T-helper 1 cell (primary cell): ENCODE data around the gene HLA-A.
"Not testable (repeated sequence)": the region's sequence is repeated elsewhere in the genome, so short reads cannot be mapped to it uniquely, and the experiment has no call there.

Experiments used
- DNase-seq, 5 donors: peaks; one replicate each; pipeline ENCODE4 v3.0.0-alpha.2; 2012 to 2020

The HLA-A gene

GRCh38 chr6:29963697-29964096 is 21.4 kb downstream of the HLA-A start:
- DNase-seq = not testable (repeated sequence)

DNA sequence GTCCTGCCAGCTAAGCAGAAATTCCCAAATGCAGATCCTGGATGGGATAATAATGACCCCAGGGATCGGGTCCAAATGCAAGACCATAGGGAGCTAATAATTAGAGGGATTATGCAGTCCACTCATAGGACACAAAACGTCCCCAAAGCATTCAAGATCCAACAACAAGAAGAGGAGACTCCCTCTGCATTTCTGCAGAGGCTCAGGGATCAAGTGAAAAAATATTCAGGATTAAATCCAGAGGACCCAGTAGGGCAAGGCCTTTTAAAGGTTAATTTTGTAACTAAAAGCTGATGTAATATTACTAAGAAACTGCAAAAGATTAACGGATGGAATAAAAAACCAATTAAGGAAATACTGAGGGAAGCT is 22.2 kb downstream of the HLA-A start:
- DNase-seq = no peak

DNA sequence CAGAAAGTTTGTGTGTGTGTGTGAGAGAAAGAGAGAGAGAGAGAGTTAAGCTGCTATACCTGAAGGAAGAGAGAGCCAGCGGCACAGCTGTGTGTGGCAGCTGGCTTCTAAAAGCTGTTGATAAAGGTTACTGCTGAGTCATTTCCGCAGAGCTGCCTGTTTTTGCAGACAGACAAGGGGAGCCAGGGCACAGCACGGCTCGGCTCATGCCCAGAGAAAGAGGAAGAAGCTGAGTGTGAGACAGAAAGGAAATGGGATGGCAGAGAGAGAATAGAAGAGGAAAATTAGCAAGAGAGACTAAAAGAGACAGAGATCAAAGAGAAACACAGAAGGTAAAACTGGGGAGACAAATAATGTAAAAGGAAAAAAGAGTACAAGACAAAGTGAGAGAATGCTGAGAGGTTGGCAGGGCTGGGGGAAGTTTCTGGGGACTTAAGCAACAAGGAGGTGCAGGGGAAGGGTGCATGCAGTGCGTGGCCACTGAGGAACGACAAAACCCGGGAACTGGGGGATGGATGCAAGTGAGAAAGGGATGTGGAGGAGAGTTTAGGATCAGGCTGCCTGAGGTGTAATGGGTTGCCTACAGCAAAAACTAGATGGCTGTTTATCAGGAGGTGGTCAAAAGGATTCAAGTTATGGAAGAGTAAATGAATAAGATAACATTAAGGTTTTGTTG is 22.7 kb downstream of the HLA-A start:
- DNase-seq = peak; percentile 55 to 95 (median 72)

GRCh38 chr6:29965563-29965872 is 23.2 kb downstream of the HLA-A start:
- DNase-seq = no peak

- DNase-seq = peak in 4 of 5 donors; percentile 36 to 88 (median 46)
These were observed 23.7 kb downstream of the HLA-A start for GRCh38 chr6:29965873-29966601.

DNA sequence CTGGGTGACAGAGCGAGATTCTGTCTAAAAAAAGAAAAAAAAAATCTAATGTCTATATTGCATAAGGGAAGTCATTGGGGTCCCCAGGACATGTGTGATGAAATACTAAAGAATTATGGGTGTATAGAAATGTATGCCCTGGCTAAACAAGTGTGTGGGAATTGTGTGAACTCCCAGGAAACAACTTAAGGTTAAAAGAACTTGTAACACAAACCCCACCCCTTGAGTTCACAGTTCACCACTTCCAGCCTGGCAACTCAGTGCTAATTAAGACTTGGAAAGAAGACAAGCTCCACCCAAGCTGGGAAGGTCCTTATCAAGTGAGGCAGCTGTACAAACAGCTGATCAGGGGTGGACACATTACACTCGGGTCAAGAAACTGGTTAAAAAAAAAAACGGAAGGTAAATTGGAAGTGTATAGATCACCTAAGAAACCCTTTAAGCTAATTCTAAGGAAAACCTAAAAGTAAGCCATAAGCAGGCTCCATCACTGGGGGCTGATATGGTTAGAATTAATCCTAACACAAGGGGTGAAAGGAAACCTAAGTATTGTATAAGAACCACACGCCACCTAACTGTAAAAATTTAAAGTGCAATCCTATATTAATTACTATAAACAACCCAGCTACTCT is 25.2 kb downstream of the HLA-A start:
- DNase-seq = no peak

DNA sequence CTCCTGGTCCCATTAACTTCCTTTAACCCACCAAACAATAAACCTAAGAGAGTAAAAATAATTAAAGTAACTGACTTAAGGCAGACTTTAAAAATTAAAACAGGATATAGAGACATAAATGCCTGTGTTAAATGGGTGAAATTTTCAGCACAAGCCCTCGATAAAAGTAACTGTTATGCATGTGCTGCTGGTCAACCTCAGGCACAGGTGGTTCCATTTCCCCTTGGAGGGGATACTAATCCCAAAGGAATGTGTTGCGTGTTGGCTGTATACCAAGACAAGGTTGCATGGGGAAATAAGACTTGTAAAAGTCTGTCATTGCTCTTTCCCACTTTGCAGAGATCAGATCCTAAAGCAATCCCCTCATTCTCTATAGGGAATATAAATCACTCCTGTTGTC is 25.8 kb downstream of the HLA-A start:
- no peak for DNase-seq

GRCh38 chr6:29968905-29969304 is 26.6 kb downstream of the HLA-A start:
- no peak for DNase-seq

DNA sequence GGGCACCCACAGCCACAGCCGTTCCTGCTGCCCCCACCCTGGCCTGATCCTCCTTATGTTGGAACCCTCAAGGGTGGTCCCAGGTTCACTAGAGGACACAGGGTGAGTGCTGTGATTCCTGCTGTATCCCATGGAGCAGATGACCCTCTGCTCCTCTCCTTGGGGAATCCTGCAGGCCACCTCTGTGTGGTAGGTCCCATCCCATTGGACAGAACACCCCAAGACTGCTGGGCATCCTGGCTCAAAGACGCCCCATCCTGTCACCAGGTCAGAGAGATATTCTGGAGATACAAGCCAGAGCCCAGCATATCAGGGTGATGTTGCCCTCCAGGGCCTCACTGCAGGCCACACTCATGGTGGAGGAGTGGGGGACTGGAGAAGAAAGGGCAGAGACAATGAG is 28.4 kb downstream of the HLA-A start:
- DNase-seq = no peak

DNA sequence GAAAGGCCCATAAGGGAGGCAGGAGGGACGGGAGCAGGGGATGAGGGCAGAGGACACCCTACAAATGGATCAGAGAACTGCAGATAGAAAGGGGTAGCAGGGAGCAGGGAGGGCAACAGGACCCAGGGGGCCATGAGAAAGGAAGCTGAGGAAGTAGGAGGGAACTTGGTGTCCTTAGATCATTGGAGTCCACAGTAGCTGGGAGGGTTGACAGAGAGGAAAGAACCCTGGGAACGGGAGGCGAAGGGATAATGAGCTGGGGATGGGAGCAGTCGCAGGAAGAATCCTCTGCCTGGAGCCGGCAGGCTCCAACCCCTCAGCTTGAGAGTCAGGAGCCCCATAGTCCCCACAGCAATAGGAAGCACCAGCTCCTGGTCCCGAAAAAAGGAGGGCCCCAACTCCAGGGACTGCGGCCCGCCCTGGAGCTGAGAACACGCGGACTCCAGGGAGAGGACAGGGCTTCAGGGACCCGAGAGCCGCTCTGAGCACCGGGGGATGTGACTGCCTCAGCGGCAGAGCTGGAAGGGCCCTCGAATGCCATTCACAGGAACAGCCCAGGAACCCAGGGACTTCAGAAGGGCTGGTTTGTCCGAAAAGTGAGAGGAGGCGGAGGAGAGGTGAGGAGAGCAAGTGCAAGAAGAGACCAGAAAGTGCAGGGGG is 32.7 kb downstream of the HLA-A start:
- DNase-seq = no peak

- DNase-seq = no peak
These were observed 33.2 kb downstream of the HLA-A start for GRCh38 chr6:29975561-29975907.

GRCh38 chr6:29976253-29976587 is 33.9 kb downstream of the HLA-A start:
- no peak for DNase-seq

DNA sequence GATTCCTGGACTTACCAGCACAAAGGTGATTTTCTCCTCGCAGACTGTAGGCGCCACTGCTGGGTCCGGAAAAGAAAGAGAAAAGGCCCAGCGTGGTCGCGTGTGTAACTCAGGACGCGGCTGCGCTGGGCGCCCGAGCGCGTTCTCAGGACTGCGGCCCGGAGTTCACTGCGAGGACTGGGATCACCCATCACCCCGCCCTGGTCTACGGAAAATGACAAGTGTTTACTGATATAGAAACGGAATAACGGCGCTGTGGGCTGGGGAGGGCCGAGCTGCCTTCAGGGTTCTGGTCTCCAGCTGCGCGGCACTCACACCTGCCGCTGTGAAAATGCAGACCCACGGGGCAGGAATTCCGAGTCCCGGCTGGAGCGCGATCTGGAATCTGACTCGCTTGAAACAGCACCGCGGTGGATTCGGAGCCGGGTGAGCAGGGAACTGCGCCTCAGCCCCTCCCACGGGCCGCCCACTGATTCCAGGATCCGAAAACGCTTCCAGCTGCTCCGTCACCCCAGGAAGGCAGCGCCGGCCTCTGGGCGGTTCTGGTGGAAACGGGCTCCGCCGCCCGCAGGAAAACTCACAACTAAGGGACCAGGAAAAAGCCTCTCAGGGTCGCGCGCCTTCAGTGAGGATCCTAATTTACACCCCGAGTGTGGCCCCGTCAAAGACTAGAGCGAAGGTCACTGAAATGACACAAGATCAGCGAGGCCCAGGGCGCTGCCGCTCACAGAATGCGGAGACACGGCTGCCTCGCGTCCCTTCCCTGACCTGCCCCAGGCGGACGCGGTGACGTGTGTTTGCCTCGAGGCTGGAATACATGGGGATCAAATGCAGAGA is 34.5 kb downstream of the HLA-A start:
- DNase-seq = peak in 3 of 5 donors; percentile 22 to 71 (median 26)

- no peak for DNase-seq
These were observed 35.0 kb downstream of the HLA-A start for GRCh38 chr6:29977425-29977727.

DNA sequence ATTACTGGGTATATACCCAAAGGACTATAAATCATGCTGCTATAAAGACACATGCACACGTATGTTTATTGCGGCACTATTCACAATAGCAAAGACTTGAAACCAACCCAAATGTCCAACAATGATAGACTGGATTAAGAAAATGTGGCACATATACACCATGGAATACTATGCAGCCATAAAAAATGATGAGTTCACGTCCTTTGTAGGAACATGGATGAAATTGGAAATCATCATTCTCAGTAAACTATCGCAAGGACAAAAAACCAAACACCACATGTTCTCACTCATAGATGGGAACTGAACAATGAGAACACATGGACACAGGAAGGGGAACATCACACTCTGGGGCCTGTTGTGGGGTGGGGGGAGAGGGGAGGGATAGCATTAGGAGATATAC is 37.7 kb downstream of the HLA-A start:
- not testable (repeated sequence) for DNase-seq

- DNase-seq = no peak
These were observed 38.2 kb downstream of the HLA-A start for GRCh38 chr6:29980511-29980910.

GRCh38 chr6:29981211-29981812 is 39.0 kb downstream of the HLA-A start:
- DNase-seq = no peak

GRCh38 chr6:29982097-29982496 is 39.8 kb downstream of the HLA-A start:
- DNase-seq = no peak

GRCh38 chr6:29984232-29984631 is 41.9 kb downstream of the HLA-A start:
- DNase-seq = no peak

GRCh38 chr6:29984992-29985391 is 42.7 kb downstream of the HLA-A start:
- DNase-seq = no peak

DNA sequence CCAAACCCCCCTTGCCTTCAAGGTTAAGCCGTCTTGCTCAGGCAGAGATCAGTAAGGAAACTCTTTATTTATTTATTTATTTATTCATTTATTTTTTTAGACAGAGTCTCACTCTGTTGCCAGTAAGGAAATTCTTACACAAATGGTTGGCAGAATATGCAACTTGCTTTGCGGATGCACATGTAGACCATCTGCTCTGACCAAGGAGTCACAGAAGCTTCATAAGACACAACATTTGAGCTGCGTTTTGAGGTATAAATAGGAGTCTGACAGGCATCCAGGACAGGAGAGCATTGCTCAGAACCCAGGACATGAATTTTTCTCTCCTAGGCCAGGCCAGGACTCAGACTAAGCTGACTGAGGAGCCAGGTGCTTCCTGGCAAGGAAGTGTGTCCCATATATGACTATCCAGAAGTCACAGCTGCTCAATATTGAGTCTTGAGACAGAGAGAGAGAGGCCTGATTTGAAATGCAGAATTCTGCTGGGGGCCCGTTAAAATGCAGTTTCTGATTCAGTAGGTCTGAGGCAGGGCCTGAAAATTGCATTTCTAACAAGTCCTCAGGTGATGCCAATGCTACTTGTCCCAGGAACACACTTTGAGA is 43.9 kb downstream of the HLA-A start:
- DNase-seq = no peak

GRCh38 chr6:29989211-29989610 is 46.9 kb downstream of the HLA-A start:
- no peak for DNase-seq
